Uterus (tissue), 4 donors: ENCODE measurements around the gene NECTIN1. TPM values are rescaled to one million over a fixed set of nuclear protein-coding genes. Genes with fewer than 3 reads are reported as not detected.

Experiments used
- DNase-seq, 2 donors: peaks; one replicate each; pipeline ENCODE4 v3.0.0-alpha.2; 2019 to 2020
- H3K27ac ChIP-seq, 2 donors: fragments of 200-600 bp; sonication (generic); 1 replicate in 1 of 2; 2 replicates in 1 of 2; pipeline ENCODE4 v1.5.1; 2016 to 2018
- H3K27me3 ChIP-seq, 2 donors: fragments of 200-600 bp; sonication (generic); one replicate each; pipeline ENCODE4 v1.5.1; 2018 to 2019; ENCODE audit warnings: control low read depth in 1 of 2
- H3K36me3 ChIP-seq, 2 donors: fragments of 200-600 bp; sonication (generic); one replicate each; pipeline ENCODE4 v1.5.1; 2019; ENCODE audit warnings: control low read depth in 1 of 2
- H3K4me1 ChIP-seq, 2 donors: fragments of 200-600 bp; sonication (generic); one replicate each; pipeline ENCODE4 v1.5.1; 2018 to 2019; ENCODE audit warnings: control low read depth in 1 of 2
- H3K4me3 ChIP-seq, 2 donors: fragments of 200-600 bp; sonication (generic); 1 replicate in 1 of 2; 2 replicates in 1 of 2; pipeline ENCODE4 v1.5.1; 2018 to 2019; ENCODE audit warnings: mild to moderate bottlenecking in 1 of 2
- H3K9me3 ChIP-seq, 2 donors: fragments of 200-600 bp; sonication (generic); one replicate each; pipeline ENCODE4 v1.5.1; 2019; ENCODE audit warnings: control low read depth in 1 of 2
- CTCF ChIP-seq, 4 experiments: fragments of 200-600 bp in 2 of 4; fragments of 450-650 bp in 2 of 4; sonication (generic) in 2 of 4; IDR thresholded peaks; one replicate each; pipeline ENCODE4 v1.5.1; 2016 to 2019; ENCODE audit warnings: antibody characterized with exemption in 4 of 4, mild to moderate bottlenecking in 2 of 4, moderate library complexity in 1 of 4
- POLR2A ChIP-seq, 2 donors: fragments of 450-650 bp; IDR thresholded peaks; one replicate each; pipeline ENCODE4 v1.6.1; 2016; ENCODE audit warnings: antibody characterized with exemption in 2 of 2, mild to moderate bottlenecking in 1 of 2, moderate library complexity in 1 of 2
- intact Hi-C: fragments of 100-400 bp; cut with DNase I; formaldehyde crosslinking; loops from one replicate; pipeline ENCODE4 v1.15.1; 2023; ENCODE audit warnings: low total_unique reads
- total RNA-seq, 4 donors: library from RNA; depleted of rRNA in 3 of 4; stranded (reverse); fragments of >200 nt in 3 of 4; gene quantifications; one replicate each; pipeline versions ENCODE4 v1.1.0 to v1.2.4, GENCODE V29; 2014 to 2023
- donor health status: DM: yes; HTN: yes; CAD: no.

The NECTIN1 gene
- total RNA-seq, 4 donors from 2014 or later, result 1.3 to 10.6 (median 9.2) TPM; not detected in 1

DNA sequence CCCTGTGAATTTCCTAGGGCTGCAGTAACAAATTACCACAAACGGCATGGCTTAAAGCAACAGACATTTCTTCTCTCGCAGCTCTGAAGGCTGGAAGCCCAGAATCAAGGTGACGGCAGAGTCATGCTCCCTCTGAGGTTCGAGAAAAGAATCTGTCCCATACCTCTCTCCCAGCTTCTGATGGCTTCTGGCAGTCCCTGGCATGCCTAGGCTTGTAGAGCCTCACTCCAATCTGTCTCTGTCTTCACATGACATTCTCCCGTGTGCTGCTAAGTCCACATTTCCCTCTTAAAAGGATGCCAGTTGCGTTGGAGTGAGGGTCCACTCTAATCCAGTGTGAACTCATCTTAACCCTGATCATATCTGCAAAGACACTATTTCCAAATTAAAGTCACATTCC, 116.2 kb downstream of the NECTIN1 start:
- no peak overlapping the region for H3K4me3 ChIP-seq
- H3K27me3 ChIP-seq, result no peaks in the 10 kb centered on the region
- intact Hi-C loops, result no loop called here
- no peak for DNase-seq
- no peaks in the 10 kb centered on the region for H3K9me3 ChIP-seq
- H3K36me3 ChIP-seq, result no peaks in the 10 kb centered on the region
- no peaks in the 10 kb centered on the region for H3K4me1 ChIP-seq
- H3K27ac ChIP-seq, result no peak overlapping the region
- no peak for TF ChIP-seq POLR2A (IDR thresholded peaks at IDR 0.05)
- no peak for TF ChIP-seq CTCF (IDR thresholded peaks at IDR 0.05)

DNA sequence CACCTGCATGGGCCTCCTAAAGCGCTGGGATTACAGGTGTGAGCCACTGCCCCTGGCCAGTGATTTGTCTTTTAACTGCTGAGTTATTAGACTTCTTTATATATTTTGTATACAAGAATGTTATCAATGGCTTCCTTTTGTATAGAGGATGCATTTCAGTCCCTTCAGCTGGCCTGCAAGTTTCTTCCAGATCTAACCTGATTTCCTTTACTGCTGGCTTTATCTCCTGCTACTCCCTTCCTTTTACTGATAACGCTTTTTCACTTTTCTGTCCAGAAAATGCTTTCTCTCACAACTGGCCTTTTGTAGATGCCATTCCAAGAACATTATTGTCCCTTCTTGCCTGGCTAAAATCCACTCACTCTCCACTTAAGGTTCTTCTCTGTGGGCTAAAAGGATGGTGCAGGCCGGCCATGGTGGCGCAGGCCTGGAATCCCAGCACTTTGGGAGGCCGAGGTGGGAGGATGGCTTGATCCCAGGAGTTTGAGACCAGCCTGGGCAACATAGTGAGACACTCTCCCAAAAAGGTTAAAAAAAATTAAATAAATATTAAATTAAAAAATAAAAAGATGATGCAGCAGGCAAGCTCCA, 118.1 kb downstream of the NECTIN1 start:
- no peak for TF ChIP-seq CTCF (IDR thresholded peaks at IDR 0.05)
- TF ChIP-seq POLR2A (IDR thresholded peaks at IDR 0.05), result no peak
- no peaks in the 10 kb centered on the region for H3K36me3 ChIP-seq
- intact Hi-C loops, result no loop called here
- no peaks in the 10 kb centered on the region for H3K27me3 ChIP-seq
- H3K27ac ChIP-seq, result no peak overlapping the region
- no peak overlapping the region for H3K4me3 ChIP-seq
- H3K9me3 ChIP-seq, result no peaks in the 10 kb centered on the region
- no peaks in the 10 kb centered on the region for H3K4me1 ChIP-seq
- no peak for DNase-seq

- Histone ChIP-seq H3K9me3 (no peaks in the 10 kb centered on the region), H3K27ac (no peak overlapping the region), H3K36me3 (no peaks in the 10 kb centered on the region), H3K27me3 (no peaks in the 10 kb centered on the region), H3K4me3 (no peak overlapping the region), H3K4me1 (no peaks in the 10 kb centered on the region)
- no peak for DNase-seq
- intact Hi-C loops, result no loop called here
- TF ChIP-seq POLR2A (IDR thresholded peaks at IDR 0.05) (no peak), CTCF (IDR thresholded peaks at IDR 0.05) (no peak)
Measured at GRCh38 chr11:119608781-119609180, 120.2 kb downstream of the NECTIN1 start.

DNA sequence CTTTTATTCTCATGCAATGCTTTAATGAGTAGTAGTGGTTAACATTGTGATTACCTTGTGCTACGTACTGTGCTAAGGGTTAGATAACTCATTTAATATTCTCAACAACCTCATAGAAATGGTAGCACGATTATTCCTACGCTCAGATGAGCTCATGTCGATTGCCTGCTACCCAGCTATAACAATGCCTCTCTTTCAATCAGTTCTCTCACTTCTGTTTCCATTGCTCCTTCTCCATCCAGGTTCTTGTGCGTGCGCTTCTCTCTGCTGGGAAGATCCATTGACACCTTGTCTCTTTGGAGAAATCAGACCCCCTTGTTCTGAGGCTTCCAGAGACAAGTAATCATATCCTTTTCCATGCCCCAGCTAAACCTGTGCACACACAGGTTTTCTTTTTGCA, 120.8 kb downstream of the NECTIN1 start:
- no peaks in the 10 kb centered on the region for H3K27me3 ChIP-seq

DNA sequence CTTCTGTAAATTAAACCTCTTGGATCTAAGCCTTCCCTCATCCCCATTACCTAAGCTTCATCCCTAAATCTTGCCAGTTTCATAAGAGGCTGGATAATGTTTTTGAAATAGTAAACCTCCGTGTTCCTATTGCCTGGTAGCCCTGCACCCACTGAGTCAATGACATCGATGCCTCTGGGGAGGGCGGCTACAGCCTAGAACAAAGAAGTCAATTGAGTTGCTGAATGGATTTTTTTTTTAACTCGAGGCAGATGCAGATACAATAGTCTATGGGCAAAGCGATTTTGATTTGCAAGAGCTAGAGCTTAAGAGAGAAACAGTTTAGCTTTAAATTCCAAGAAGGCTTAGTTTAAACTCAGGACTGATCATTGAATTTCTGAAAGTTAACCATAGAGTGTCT, 121.3 kb downstream of the NECTIN1 start:
- intact Hi-C loops, result no loop called here
- H3K27ac ChIP-seq, result no peak overlapping the region

More for the DNA sequence above, 120.8 kb downstream of the NECTIN1 start:
- TF ChIP-seq CTCF (IDR thresholded peaks at IDR 0.05), result no peak
- intact Hi-C loops, result no loop called here
- no peaks in the 10 kb centered on the region for H3K4me1 ChIP-seq
- no peaks in the 10 kb centered on the region for H3K36me3 ChIP-seq
- DNase-seq, result no peak
- H3K4me3 ChIP-seq, result no peak overlapping the region
- no peak overlapping the region for H3K27ac ChIP-seq
- H3K9me3 ChIP-seq, result no peaks in the 10 kb centered on the region

More for the DNA sequence above, 121.3 kb downstream of the NECTIN1 start:
- Histone ChIP-seq H3K36me3 (no peaks in the 10 kb centered on the region), H3K4me1 (no peaks in the 10 kb centered on the region), H3K9me3 (no peaks in the 10 kb centered on the region), H3K27me3 (no peaks in the 10 kb centered on the region), H3K4me3 (no peak overlapping the region)
- TF ChIP-seq CTCF (IDR thresholded peaks at IDR 0.05), result no peak
- no peak for TF ChIP-seq POLR2A (IDR thresholded peaks at IDR 0.05)
- no peak for DNase-seq
